SJCRH30 (cell line): ENCODE data around the gene WDR38. TPM values are rescaled to one million over a fixed set of nuclear protein-coding genes. Genes with fewer than 3 reads are reported as not detected.
A peak's percentile ranks its signal among the peaks of the same experiment; 100 is the strongest.
"Not testable (repeated sequence)": the region's sequence is repeated elsewhere in the genome, so short reads cannot be mapped to it uniquely, and the experiment has no call there.

Experiments used
- DNase-seq, 2 experiments: peaks; one replicate each; pipeline ENCODE4 v3.0.0-alpha.2; 2015 to 2020
- H3K27ac ChIP-seq: fragments of 250-450 bp; sonication (Bioruptor Pico); 2 replicates; pipeline ENCODE4 v1.5.1; 2020; ENCODE audit warnings: mild to moderate bottlenecking, moderate library complexity
- H3K27me3 ChIP-seq: fragments of 250-450 bp; sonication (Bioruptor Pico); 2 replicates; pipeline ENCODE4 v1.5.1; 2020; ENCODE audit warnings: mild to moderate bottlenecking, moderate library complexity
- H3K36me3 ChIP-seq: fragments of 250-450 bp; sonication (Bioruptor Pico); 2 replicates; pipeline ENCODE4 v1.5.1; 2020; ENCODE audit warnings: mild to moderate bottlenecking, moderate library complexity
- H3K4me1 ChIP-seq: fragments of 250-450 bp; sonication (Bioruptor Pico); 2 replicates; pipeline ENCODE4 v1.5.1; 2020; ENCODE audit warnings: mild to moderate bottlenecking, moderate library complexity
- H3K4me3 ChIP-seq: fragments of 250-450 bp; sonication (Bioruptor Pico); 2 replicates; pipeline ENCODE4 v1.5.1; 2020; ENCODE audit warnings: mild to moderate bottlenecking, moderate library complexity
- H3K9me3 ChIP-seq: fragments of 250-450 bp; sonication (Bioruptor Pico); replicated peaks from 2 replicates; pipeline ENCODE4 v1.5.1; 2020; ENCODE audit warnings: mild to moderate bottlenecking, moderate library complexity
- total RNA-seq: library from RNA; depleted of rRNA; stranded (reverse); fragments of >200 nt; shearing (Covaris generic); gene quantifications from 2 replicates; pipeline ENCODE4 v1.2.3, GENCODE V29; 2014

WDR38 gene
- total RNA-seq, 1 experiment from 2014 or later: not detected

GRCh38 chr9:124843456-124844034 is 9.7 kb upstream of the WDR38 start:
- no peaks in the 10 kb centered on the region for H3K36me3 ChIP-seq
- H3K9me3 ChIP-seq: no peaks in the 10 kb centered on the region
- H3K27me3 ChIP-seq: no peaks in the 10 kb centered on the region
- no peak overlapping the region for H3K27ac ChIP-seq
- no peak for DNase-seq
- no peak overlapping the region for H3K4me3 ChIP-seq
- peaks cover 29% of the 10 kb centered on the region for H3K4me1 ChIP-seq

- peak in 1 of 2 experiments; percentile 11 for DNase-seq
- Histone ChIP-seq H3K36me3 (no peaks in the 10 kb centered on the region), H3K27me3 (no peaks in the 10 kb centered on the region), H3K9me3 (no peaks in the 10 kb centered on the region), H3K27ac (no peak overlapping the region), H3K4me1 (peaks cover 26% of the 10 kb centered on the region), H3K4me3 (no peak overlapping the region)
These were observed 9.0 kb upstream of the WDR38 start for GRCh38 chr9:124844291-124844690.

DNA sequence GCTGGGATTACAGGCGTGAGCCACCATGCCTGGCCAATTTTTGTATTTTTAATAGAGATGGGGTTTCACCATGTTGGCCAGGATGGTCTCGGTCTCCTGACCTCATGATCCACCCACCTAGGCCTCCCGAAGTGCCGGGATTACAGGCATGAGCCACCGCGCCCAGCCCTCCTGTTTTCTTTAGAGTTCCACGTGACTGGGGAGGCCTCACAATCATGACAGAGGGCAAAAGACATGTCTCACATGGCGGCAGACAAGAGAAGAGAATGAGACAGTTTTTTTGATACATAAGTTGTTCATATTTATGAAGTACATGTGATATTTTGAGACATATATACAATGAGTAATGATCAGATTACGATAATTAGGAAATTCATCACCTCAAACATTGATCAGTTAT is 6.8 kb upstream of the WDR38 start:
- not testable (repeated sequence) for H3K4me3 ChIP-seq, H3K9me3 ChIP-seq, H3K36me3 ChIP-seq, H3K27ac ChIP-seq, DNase-seq, H3K27me3 ChIP-seq
- peaks cover 17% of the 10 kb centered on the region for H3K4me1 ChIP-seq

GRCh38 chr9:124846969-124847368 is 6.3 kb upstream of the WDR38 start:
- no peak overlapping the region for H3K27ac ChIP-seq
- no peaks in the 10 kb centered on the region for H3K9me3 ChIP-seq
- no peaks in the 10 kb centered on the region for H3K36me3 ChIP-seq
- no peak for DNase-seq
- H3K4me3 ChIP-seq: no peak overlapping the region
- H3K27me3 ChIP-seq: no peaks in the 10 kb centered on the region
- peaks cover 17% of the 10 kb centered on the region for H3K4me1 ChIP-seq

DNA sequence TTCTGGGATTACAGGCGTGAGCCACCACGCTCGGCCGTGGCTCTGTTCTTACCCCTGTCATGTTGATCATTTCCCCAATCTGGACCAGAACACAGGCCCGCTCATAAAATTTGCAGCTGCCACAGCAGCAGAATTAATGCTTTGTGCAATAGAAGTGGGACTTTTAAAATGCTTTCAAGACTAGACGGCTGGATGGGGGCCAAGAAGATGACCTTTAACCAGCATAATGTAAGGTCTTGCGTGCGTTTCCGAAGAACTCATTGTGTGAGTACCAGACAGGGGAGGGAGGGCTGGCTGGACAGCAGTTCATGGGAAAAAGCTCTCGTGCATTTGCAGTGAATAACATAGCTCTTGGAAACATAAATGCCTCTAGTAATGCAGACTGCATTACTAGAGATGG is 3.5 kb upstream of the WDR38 start:
- no peak overlapping the region for H3K27ac ChIP-seq
- no peaks in the 10 kb centered on the region for H3K9me3 ChIP-seq
- H3K36me3 ChIP-seq: no peaks in the 10 kb centered on the region
- no peaks in the 10 kb centered on the region for H3K27me3 ChIP-seq
- H3K4me3 ChIP-seq: no peak overlapping the region
- H3K4me1 ChIP-seq: peaks cover 27% of the 10 kb centered on the region
- DNase-seq: peak; percentile 46 to 55

DNA sequence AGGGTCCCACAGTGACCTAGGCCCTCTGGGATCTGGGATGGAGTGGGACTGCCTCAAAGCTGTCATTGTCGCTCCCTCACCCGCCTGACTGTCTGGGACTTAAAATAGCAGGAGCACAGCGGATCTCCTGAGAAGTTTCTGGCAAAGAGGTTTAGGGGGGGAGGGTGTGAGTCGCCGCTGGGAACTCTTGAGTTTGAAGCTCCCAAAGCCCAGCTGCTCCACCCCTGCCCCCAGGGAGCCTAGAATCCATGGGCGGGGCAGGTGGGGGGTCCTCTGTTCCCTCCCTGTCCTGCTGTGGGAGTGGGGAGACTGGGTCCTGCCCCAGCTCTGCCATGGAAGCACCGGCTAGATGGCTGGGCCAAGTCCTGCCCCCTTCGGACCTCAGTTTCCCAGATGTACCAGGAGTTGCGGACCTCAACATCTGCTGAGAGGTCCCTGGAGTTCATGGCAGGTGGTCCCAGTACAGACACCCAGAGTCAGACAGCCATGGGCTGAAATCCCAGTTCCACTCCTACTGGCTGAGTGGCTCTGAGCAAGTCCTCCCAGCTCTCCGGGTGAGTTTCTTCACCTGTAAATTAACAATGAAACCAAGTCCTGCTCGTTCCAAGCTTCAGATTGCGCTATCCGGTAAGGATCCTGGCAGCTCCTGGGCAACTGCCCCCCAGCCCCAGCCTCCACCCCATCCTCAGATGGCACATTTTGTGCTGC is 985 bp upstream of the WDR38 start:
- Histone ChIP-seq H3K36me3 (peaks cover 11% of the 10 kb centered on the region), H3K9me3 (no peaks in the 10 kb centered on the region), H3K27ac (no peak overlapping the region), H3K4me1 (peaks cover 17% of the 10 kb centered on the region), H3K27me3 (no peaks in the 10 kb centered on the region), H3K4me3 (peak overlapping the region; percentile 51)
- peak in 1 of 2 experiments; percentile 48 for DNase-seq

- Histone ChIP-seq H3K4me1 (peaks cover 25% of the 10 kb centered on the region), H3K4me3 (peak overlapping the region; percentile 51), H3K9me3 (no peaks in the 10 kb centered on the region), H3K27ac (no peak overlapping the region), H3K27me3 (no peaks in the 10 kb centered on the region), H3K36me3 (peaks cover 25% of the 10 kb centered on the region)
- DNase-seq: no peak
These were observed 414 bp downstream of the WDR38 start for GRCh38 chr9:124853605-124854143.

DNA sequence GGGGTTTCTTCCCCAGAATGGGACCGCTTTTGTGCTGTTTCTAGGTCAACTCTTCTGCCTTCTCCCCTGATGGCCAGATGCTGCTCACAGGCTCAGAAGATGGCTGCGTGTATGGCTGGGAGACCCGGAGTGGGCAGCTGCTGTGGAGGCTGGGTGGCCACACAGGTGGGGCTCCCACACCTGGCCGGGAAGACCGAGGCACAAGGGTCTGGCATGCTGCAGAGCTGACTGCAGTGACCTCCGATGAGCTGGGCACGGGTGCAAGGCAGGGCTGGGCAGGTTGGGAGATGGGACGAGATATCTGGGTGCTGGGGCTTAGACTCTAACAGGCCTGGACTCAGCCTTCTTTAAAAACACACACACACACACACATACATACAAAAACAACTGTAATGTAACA is 901 bp downstream of the WDR38 start:
- Histone ChIP-seq H3K4me3 (no peak overlapping the region), H3K9me3 (no peaks in the 10 kb centered on the region), H3K4me1 (peaks cover 30% of the 10 kb centered on the region), H3K27me3 (no peaks in the 10 kb centered on the region), H3K27ac (no peak overlapping the region), H3K36me3 (peaks cover 30% of the 10 kb centered on the region)
- no peak for DNase-seq

GRCh38 chr9:124854822-124855221 is 1.6 kb downstream of the WDR38 start:
- H3K27ac ChIP-seq: no peak overlapping the region
- no peaks in the 10 kb centered on the region for H3K9me3 ChIP-seq
- no peak for DNase-seq
- no peaks in the 10 kb centered on the region for H3K27me3 ChIP-seq
- H3K4me3 ChIP-seq: no peak overlapping the region
- H3K4me1 ChIP-seq: peaks cover 34% of the 10 kb centered on the region
- peaks cover 37% of the 10 kb centered on the region for H3K36me3 ChIP-seq

GRCh38 chr9:124855566-124855943 is 2.3 kb downstream of the WDR38 start:
- H3K9me3 ChIP-seq: no peaks in the 10 kb centered on the region
- DNase-seq: no peak
- H3K27ac ChIP-seq: no peak overlapping the region
- no peak overlapping the region for H3K4me3 ChIP-seq
- H3K27me3 ChIP-seq: no peaks in the 10 kb centered on the region
- H3K4me1 ChIP-seq: peaks cover 38% of the 10 kb centered on the region
- peaks cover 44% of the 10 kb centered on the region for H3K36me3 ChIP-seq

GRCh38 chr9:124855944-124856765 is 2.9 kb downstream of the WDR38 start:
- peak; percentile 68 for DNase-seq
- Histone ChIP-seq H3K27me3 (no peaks in the 10 kb centered on the region), H3K9me3 (no peaks in the 10 kb centered on the region), H3K36me3 (peaks cover 50% of the 10 kb centered on the region), H3K27ac (no peak overlapping the region), H3K4me3 (no peak overlapping the region), H3K4me1 (peaks cover 38% of the 10 kb centered on the region)

- DNase-seq: no peak
- H3K27ac ChIP-seq: no peak overlapping the region; the same call in 1 of the 2 replicates
- H3K4me1 ChIP-seq: peaks cover 28% of the 10 kb centered on the region
These were observed 4.4 kb downstream of the WDR38 start for GRCh38 chr9:124857533-124858162.

GRCh38 chr9:124858330-124859046 is 5.2 kb downstream of the WDR38 start:
- Histone ChIP-seq H3K4me3 (no peak overlapping the region), H3K27ac (no peak overlapping the region; the same call in 1 of the 2 replicates), H3K4me1 (peaks cover 26% of the 10 kb centered on the region), H3K36me3 (peaks cover 54% of the 10 kb centered on the region), H3K27me3 (no peaks in the 10 kb centered on the region), H3K9me3 (no peaks in the 10 kb centered on the region)
- peak; percentile 90 to 93 for DNase-seq

More at GRCh38 chr9:124857533-124858162, 4.4 kb downstream of the WDR38 start:
- Histone ChIP-seq H3K36me3 (peaks cover 54% of the 10 kb centered on the region), H3K27me3 (no peaks in the 10 kb centered on the region), H3K9me3 (no peaks in the 10 kb centered on the region), H3K4me3 (no peak overlapping the region)
